T-helper 1 cell treated with Interleukin-12 subunit alpha and Interleukin-12 subunit beta and Interleukin-4 antibody, amounts not matched to agents 30 ng/mL and 1 ng/mL, for 36 hours (primary cell): ENCODE results near the gene SLC8A2. TPM values are rescaled to one million over a fixed set of nuclear protein-coding genes. Genes with fewer than 3 reads are reported as not detected.
"Not testable (repeated sequence)": the region's sequence is repeated elsewhere in the genome, so short reads cannot be mapped to it uniquely, and the experiment has no call there.

Source experiments
- intact Hi-C: fragments of 100-400 bp; cut with micrococcal nuclease; formaldehyde crosslinking; loops from one replicate; pipeline ENCODE4 v1.15.1; 2024
- total RNA-seq: library from RNA; stranded (reverse); gene quantifications from 2 replicates; pipeline ENCODE4 v1.2.3, GENCODE V29; 2022

The SLC8A2 gene
- total RNA-seq, 1 donor from 2014 or later: not detected

- intact Hi-C loops: not testable (repeated sequence)
Observed at GRCh38 chr19:47383890-47384289, 87.8 kb downstream of the SLC8A2 start.

GRCh38 chr19:47381653-47382279 lies 89.9 kb downstream of the SLC8A2 start:
- intact Hi-C loops: no loop called here

- intact Hi-C loops: no loop called here
Observed at GRCh38 chr19:47381121-47381520, 90.6 kb downstream of the SLC8A2 start.

- intact Hi-C loops: no loop called here
Observed at GRCh38 chr19:47380559-47380958, 91.1 kb downstream of the SLC8A2 start.

- intact Hi-C loops: no loop called here
Observed at GRCh38 chr19:47379381-47379938, 92.2 kb downstream of the SLC8A2 start.

- intact Hi-C loops: no loop called here
Observed at GRCh38 chr19:47378246-47378645, 93.4 kb downstream of the SLC8A2 start.

Other genes starting within 250 kb of the SLC8A2 start
- gene BBC3, start 240.7 kb downstream of the SLC8A2 start, total RNA-seq: 20.2 and 22.0 TPM in 2 replicates
- gene CCDC9, start 215.4 kb downstream of the SLC8A2 start, total RNA-seq: 35.4 and 36.9 TPM in 2 replicates
- 10.3 and 10.6 TPM in 2 replicates for gene INAFM1, start 197.0 kb downstream of the SLC8A2 start, total RNA-seq
- gene C5AR1, start 162.0 kb downstream of the SLC8A2 start, total RNA-seq: 1.3 and 2.2 TPM in 2 replicates
- 0.17 and 0.22 TPM in 2 replicates for gene C5AR2, start 139.7 kb downstream of the SLC8A2 start, total RNA-seq
- 15.9 and 16.6 TPM in 2 replicates for gene DHX34, start 122.6 kb downstream of the SLC8A2 start, total RNA-seq
- not detected in 2 replicates for gene MEIS3, start 52.4 kb downstream of the SLC8A2 start, total RNA-seq
- 11.0 and 13.8 TPM in 2 replicates for gene KPTN, start 12.3 kb upstream of the SLC8A2 start, total RNA-seq
- gene NAPA, start 43.2 kb upstream of the SLC8A2 start, total RNA-seq: 101 and 102 TPM in 2 replicates
- 0.12 TPM in 2 replicates for gene ZNF541, start 101.3 kb upstream of the SLC8A2 start, total RNA-seq
- 18.1 and 20.6 TPM in 2 replicates for gene BICRA, start 137.2 kb upstream of the SLC8A2 start, total RNA-seq
- 0.47 and 0.49 TPM in 2 replicates for gene EHD2, start 241.5 kb upstream of the SLC8A2 start, total RNA-seq